Activated CD8-positive, alpha-beta T cell treated with anti-CD3 and anti-CD28 coated beads, Interleukin-2, amount 10 ng/mL, durations not matched to agents 7 days and 5 days (primary cell): ENCODE data around the gene APLP2. TPM values are rescaled to one million over a fixed set of nuclear protein-coding genes. Genes with fewer than 3 reads are reported as not detected.

Source experiments
- ATAC-seq: fragments of 150-1000 bp; cut with Tn5 transposase; one replicate; pipeline ENCODE4 v1.10.0; 2021; ENCODE audit warnings: moderate library complexity
- CTCF ChIA-PET: fragments of 350-600 bp; sonication (Branson Sonifier 250); formaldehyde crosslinking; loops from one replicate; lab custom pipeline; 2021; ENCODE audit warnings: antibody characterized with exemption; lab: Charles Lee
- POLR2A ChIA-PET: fragments of 350-600 bp; sonication (Branson Sonifier 250); formaldehyde crosslinking; loops from one replicate; lab custom pipeline; 2021; ENCODE audit warnings: antibody characterized with exemption; lab: Charles Lee
- DNase-seq: peaks from one replicate; pipeline ENCODE4 v3.0.0-alpha.2; 2020
- H3K27ac Mint-ChIP-seq: one replicate; pipeline ENCODE4 v1.8.0; 2021; ENCODE audit warnings: mild to moderate bottlenecking, mixed read lengths
- H3K27me3 Mint-ChIP-seq: one replicate; pipeline ENCODE4 v1.8.0; 2021; ENCODE audit warnings: low read depth, mixed read lengths
- H3K36me3 Mint-ChIP-seq: one replicate; pipeline ENCODE4 v1.8.0; 2021; ENCODE audit warnings: low read depth, mixed read lengths
- H3K4me1 Mint-ChIP-seq: one replicate; pipeline ENCODE4 v1.8.0; 2021; ENCODE audit warnings: low read depth, mixed read lengths
- H3K4me3 Mint-ChIP-seq: one replicate; pipeline ENCODE4 v1.8.0; 2021; ENCODE audit warnings: mild to moderate bottlenecking, mixed read lengths
- H3K9me3 Mint-ChIP-seq: one replicate; pipeline ENCODE4 v1.8.0; 2022; ENCODE audit warnings: mixed read lengths; ENCODE audit not compliant: insufficient read depth
- total RNA-seq, 2 experiments: library from RNA; stranded (reverse); gene quantifications; one replicate each; pipeline ENCODE4 v1.2.3, GENCODE V29; 2021

APLP2 gene
- total RNA-seq, 2 experiments from 2014 or later: 16.5 to 17.0 TPM

- ChIA-PET POLR2A (no interaction called here), CTCF (interaction anchor here (1.3 kb wide), 1 partner anchor 22 kb away, joined by 3 read pairs; no protein-coding TSS in a partner anchor)
- DNase-seq: no peak
Observed at GRCh38 chr11:130110339-130111108, 40.8 kb downstream of the APLP2 start.

GRCh38 chr11:130112071-130112830 is 42.6 kb downstream of the APLP2 start:
- H3K4me1 Mint-ChIP-seq: no peaks in the 10 kb centered on the region
- ATAC-seq (no peak), DNase-seq (no peak)
- no peaks in the 10 kb centered on the region for H3K9me3 Mint-ChIP-seq
- H3K36me3 Mint-ChIP-seq: peaks cover 2% of the 10 kb centered on the region
- peaks cover 29% of the 10 kb centered on the region for H3K27me3 Mint-ChIP-seq
- ChIA-PET POLR2A (no interaction called here), CTCF (no interaction called here)
- H3K4me3 Mint-ChIP-seq: no peak overlapping the region
- H3K27ac Mint-ChIP-seq: no peak overlapping the region

More at GRCh38 chr11:130110339-130111108, 40.8 kb downstream of the APLP2 start:
- H3K36me3 Mint-ChIP-seq: peaks cover 2% of the 10 kb centered on the region
- no peak for ATAC-seq
- no peak overlapping the region for H3K27ac Mint-ChIP-seq
- H3K27me3 Mint-ChIP-seq: peaks cover 35% of the 10 kb centered on the region
- no peaks in the 10 kb centered on the region for H3K4me1 Mint-ChIP-seq
- no peak overlapping the region for H3K4me3 Mint-ChIP-seq
- H3K9me3 Mint-ChIP-seq: no peaks in the 10 kb centered on the region

GRCh38 chr11:130114281-130114680 is 44.6 kb downstream of the APLP2 start:
- no peak overlapping the region for H3K27ac Mint-ChIP-seq
- ATAC-seq (no peak), DNase-seq (no peak)
- ChIA-PET CTCF (no interaction called here), POLR2A (no interaction called here)
- no peak overlapping the region for H3K4me3 Mint-ChIP-seq
- H3K27me3 Mint-ChIP-seq: peaks cover 30% of the 10 kb centered on the region
- H3K9me3 Mint-ChIP-seq: no peaks in the 10 kb centered on the region
- peaks cover 13% of the 10 kb centered on the region for H3K4me1 Mint-ChIP-seq
- peaks cover 2% of the 10 kb centered on the region for H3K36me3 Mint-ChIP-seq

GRCh38 chr11:130114726-130115125 is 45.0 kb downstream of the APLP2 start:
- DNase-seq (no peak), ATAC-seq (no peak)
- Mint-ChIP-seq H3K9me3 (no peaks in the 10 kb centered on the region), H3K36me3 (peaks cover 2% of the 10 kb centered on the region), H3K27me3 (peaks cover 33% of the 10 kb centered on the region), H3K4me1 (peaks cover 18% of the 10 kb centered on the region), H3K27ac (no peak overlapping the region), H3K4me3 (no peak overlapping the region)
- ChIA-PET POLR2A (no interaction called here), CTCF (interaction anchor here (0.8 to 1.1 kb wide), 2 partner anchors 17 to 127 kb away, joined by 3 to 4 read pairs; no protein-coding TSS in a partner anchor)

GRCh38 chr11:130115218-130115617 is 45.5 kb downstream of the APLP2 start:
- no peaks in the 10 kb centered on the region for H3K9me3 Mint-ChIP-seq
- no peak for DNase-seq
- no peak for ATAC-seq
- H3K27ac Mint-ChIP-seq: no peak overlapping the region
- ChIA-PET POLR2A (interaction anchor here (0.5 kb wide), 1 partner anchor 1673 kb away, joined by 3 read pairs; no protein-coding TSS in a partner anchor), CTCF (interaction anchor here (0.8 to 1.1 kb wide), 4 partner anchors 16 to 190 kb away, joined by 3 to 4 read pairs (median 3); no protein-coding TSS in a partner anchor)
- peaks cover 19% of the 10 kb centered on the region for H3K4me1 Mint-ChIP-seq
- peaks cover 35% of the 10 kb centered on the region for H3K27me3 Mint-ChIP-seq
- H3K36me3 Mint-ChIP-seq: peaks cover 2% of the 10 kb centered on the region
- no peak overlapping the region for H3K4me3 Mint-ChIP-seq

GRCh38 chr11:130118165-130118564 is 48.5 kb downstream of the APLP2 start:
- DNase-seq (no peak), ATAC-seq (no peak)
- Mint-ChIP-seq H3K4me1 (peaks cover 41% of the 10 kb centered on the region), H3K27ac (no peak overlapping the region), H3K9me3 (no peaks in the 10 kb centered on the region), H3K27me3 (peaks cover 32% of the 10 kb centered on the region), H3K36me3 (peaks cover 10% of the 10 kb centered on the region), H3K4me3 (no peak overlapping the region)
- CTCF ChIA-PET: interaction anchor here (1.0 to 1.5 kb wide), 3 partner anchors 14 to 195 kb away, joined by 5 to 6 read pairs (median 5); no protein-coding TSS in a partner anchor
- POLR2A ChIA-PET: interaction anchor here (0.6 to 2.4 kb wide), 2 partner anchors 70 to 115 kb away, joined by 3 to 9 read pairs; partner anchors contain the start of gene PRDM10

- Mint-ChIP-seq H3K36me3 (peaks cover 13% of the 10 kb centered on the region), H3K9me3 (no peaks in the 10 kb centered on the region), H3K4me1 (peaks cover 41% of the 10 kb centered on the region), H3K4me3 (no peak overlapping the region), H3K27ac (no peak overlapping the region), H3K27me3 (peaks cover 32% of the 10 kb centered on the region)
- ATAC-seq (peak; percentile 81), DNase-seq (peak; percentile 31)
- CTCF ChIA-PET: interaction anchor here (1.0 to 1.5 kb wide), 3 partner anchors 13 to 195 kb away, joined by 5 to 6 read pairs (median 5); no protein-coding TSS in a partner anchor
- POLR2A ChIA-PET: interaction anchor here (0.6 to 2.4 kb wide), 2 partner anchors 70 to 116 kb away, joined by 3 to 9 read pairs; partner anchors contain the start of gene PRDM10
Observed at GRCh38 chr11:130118636-130119387, 49.1 kb downstream of the APLP2 start.

GRCh38 chr11:130120045-130120444 is 50.4 kb downstream of the APLP2 start:
- ATAC-seq: no peak
- H3K27ac Mint-ChIP-seq: no peak overlapping the region
- no peak for DNase-seq
- no peak overlapping the region for H3K4me3 Mint-ChIP-seq
- H3K4me1 Mint-ChIP-seq: peaks cover 41% of the 10 kb centered on the region
- ChIA-PET POLR2A (interaction anchor here (2.4 kb wide), 1 partner anchor 117 kb away, joined by 9 read pairs; the partner anchor contains the start of gene PRDM10), CTCF (interaction anchor here (0.9 to 1.6 kb wide), 2 partner anchors 10 to 12 kb away, joined by 3 to 6 read pairs; no protein-coding TSS in a partner anchor)
- peaks cover 15% of the 10 kb centered on the region for H3K36me3 Mint-ChIP-seq
- no peaks in the 10 kb centered on the region for H3K9me3 Mint-ChIP-seq
- H3K27me3 Mint-ChIP-seq: peaks cover 25% of the 10 kb centered on the region

GRCh38 chr11:130121445-130121978 is 51.8 kb downstream of the APLP2 start:
- ChIA-PET POLR2A (interaction anchor here (1.8 kb wide), 1 partner anchor 118 kb away, joined by 6 read pairs; the partner anchor contains the start of gene PRDM10), CTCF (interaction anchor here (1.0 to 2.2 kb wide), 4 partner anchors 11 to 181 kb away, joined by 3 to 16 read pairs (median 4); no protein-coding TSS in a partner anchor)
- Mint-ChIP-seq H3K36me3 (peaks cover 15% of the 10 kb centered on the region), H3K9me3 (no peaks in the 10 kb centered on the region), H3K27me3 (peaks cover 26% of the 10 kb centered on the region), H3K4me3 (no peak overlapping the region), H3K27ac (no peak overlapping the region), H3K4me1 (peaks cover 41% of the 10 kb centered on the region)
- ATAC-seq (peak; percentile 58), DNase-seq (peak; percentile 39)

GRCh38 chr11:130122141-130122575 is 52.5 kb downstream of the APLP2 start:
- Mint-ChIP-seq H3K27me3 (peaks cover 28% of the 10 kb centered on the region), H3K4me1 (peaks cover 41% of the 10 kb centered on the region)

More at GRCh38 chr11:130122141-130122575, 52.5 kb downstream of the APLP2 start:
- ATAC-seq: no peak
- Mint-ChIP-seq H3K9me3 (no peaks in the 10 kb centered on the region), H3K4me3 (no peak overlapping the region), H3K36me3 (peaks cover 15% of the 10 kb centered on the region), H3K27ac (no peak overlapping the region)
- no peak for DNase-seq
- POLR2A ChIA-PET: interaction anchor here (1.8 kb wide), 1 partner anchor 119 kb away, joined by 6 read pairs; the partner anchor contains the start of gene PRDM10
- CTCF ChIA-PET: interaction anchor here (1.0 to 2.2 kb wide), 4 partner anchors 10 to 182 kb away, joined by 3 to 16 read pairs (median 4); no protein-coding TSS in a partner anchor
